B cell (primary cell): ENCODE data around the gene MAVS. TPM values are rescaled to one million over a fixed set of nuclear protein-coding genes. Genes with fewer than 3 reads are reported as not detected.

Experiments
- ATAC-seq: fragments of 200-7000 bp; cut with Tn5 transposase; one replicate; pipeline ENCODE4 v1.10.0; 2021; ENCODE audit warnings: low read depth, mild to moderate bottlenecking, moderate number of reproducible peaks, moderate library complexity
- CTCF ChIA-PET: fragments of 350-600 bp; sonication (Branson Sonifier 250); formaldehyde crosslinking; loops from one replicate; lab custom pipeline; 2021; ENCODE audit warnings: antibody characterized with exemption, inconsistent platforms; lab: Charles Lee
- POLR2A ChIA-PET: fragments of 350-600 bp; sonication (Branson Sonifier 250); formaldehyde crosslinking; loops from one replicate; lab custom pipeline; 2021; ENCODE audit warnings: antibody characterized with exemption; lab: Charles Lee
- DNase-seq: peaks from one replicate; pipeline ENCODE4 v3.0.0; 2013
- H2AFZ ChIP-seq: 2 replicates; pipeline ENCODE4 v1.6.1; 2012; ENCODE audit warnings: mild to moderate bottlenecking, low read depth, low read length; ENCODE audit not compliant: insufficient read depth, poor library complexity, severe bottlenecking
- H3K27ac ChIP-seq, 2 donors: 1 replicate in 1 of 2; 2 replicates in 1 of 2; pipeline ENCODE4 v1.5.1; 2012 to 2013; ENCODE audit warnings: low read length in 2 of 2, mild to moderate bottlenecking in 2 of 2, moderate library complexity in 1 of 2
- H3K27me3 ChIP-seq, 4 experiments: fragments of 200-600 bp in 1 of 4; sonication (generic) in 1 of 4; replicated peaks in 1 of 4; 1 replicate in 2 of 4; 2 replicates in 2 of 4; pipeline versions ENCODE4 v1.6.1 to v1.7.0; 2013 to 2016; ENCODE audit warnings: low read length in 3 of 4, mild to moderate bottlenecking in 2 of 4, mixed read lengths in 1 of 4, moderate library complexity in 1 of 4; ENCODE audit not compliant: insufficient read depth in 4 of 4, control insufficient read depth in 3 of 4; ENCODE audit errors: control extremely low read depth in 1 of 4
- H3K36me3 ChIP-seq, 2 experiments: replicated peaks in 1 of 2; 1 replicate in 1 of 2; 2 replicates in 1 of 2; pipeline versions ENCODE4 v1.6.1 to v1.7.1; 2013; ENCODE audit warnings: low read length in 1 of 2; ENCODE audit not compliant: insufficient read depth in 2 of 2, control insufficient read depth in 1 of 2; ENCODE audit errors: control extremely low read depth in 1 of 2, extremely low read depth in 1 of 2
- H3K4me1 ChIP-seq, 2 donors: fragments of 200-600 bp in 1 of 2; sonication (generic) in 1 of 2; 1 replicate in 1 of 2; 2 replicates in 1 of 2; pipeline versions ENCODE4 v1.5.1 to v1.6.1; 2013 to 2017; ENCODE audit warnings: low read length in 2 of 2; ENCODE audit not compliant: control insufficient read depth in 2 of 2, insufficient read depth in 2 of 2
- H3K4me2 ChIP-seq: replicated peaks from 2 replicates; pipeline ENCODE3; 2012; ENCODE audit warnings: mild to moderate bottlenecking, low read depth, low read length; ENCODE audit not compliant: poor library complexity, severe bottlenecking
- H3K4me3 ChIP-seq, 5 experiments: fragments of 200-600 bp in 1 of 5; sonication (generic) in 1 of 5; 1 replicate in 3 of 5; 2 replicates in 2 of 5; pipeline versions ENCODE4 v1.5.1 to v1.7.0; 2011 to 2016; ENCODE audit warnings: low read length in 4 of 5, mild to moderate bottlenecking in 4 of 5, low read depth in 2 of 5, control low read depth in 1 of 5, moderate library complexity in 1 of 5; ENCODE audit not compliant: insufficient read depth in 1 of 5; ENCODE audit errors: control extremely low read depth in 1 of 5, extremely low read depth in 1 of 5
- H3K79me2 ChIP-seq: fragments of 200-600 bp; sonication (generic); one replicate; pipeline ENCODE4 v1.6.0; 2016; ENCODE audit warnings: low read length; ENCODE audit not compliant: control insufficient read depth, insufficient read depth
- H3K9ac ChIP-seq: fragments of 200-600 bp; sonication (generic); 2 replicates; pipeline ENCODE4 v1.6.1; 2017; ENCODE audit warnings: mild to moderate bottlenecking, low read length, moderate library complexity
- H3K9me3 ChIP-seq, 3 donors: one replicate each; pipeline versions ENCODE4 v1.6.1 to v1.7.1; 2013; ENCODE audit warnings: low read length in 2 of 3; ENCODE audit not compliant: control insufficient read depth in 2 of 3, insufficient read depth in 1 of 3; ENCODE audit errors: control extremely low read depth in 1 of 3
- H4K20me1 ChIP-seq: 2 replicates; pipeline ENCODE4 v1.6.0; 2012; ENCODE audit warnings: mild to moderate bottlenecking, low read length; ENCODE audit not compliant: insufficient read depth, control insufficient read depth, poor library complexity, severe bottlenecking
- H3K27ac Mint-ChIP-seq: one replicate; pipeline ENCODE4 v1.8.0; 2021; ENCODE audit warnings: mixed read lengths
- H3K27me3 Mint-ChIP-seq: one replicate; pipeline ENCODE4 v1.8.0; 2021; ENCODE audit warnings: mixed read lengths
- H3K4me1 Mint-ChIP-seq: one replicate; pipeline ENCODE4 v1.8.0; 2021; ENCODE audit warnings: mixed read lengths
- H3K4me3 Mint-ChIP-seq: one replicate; pipeline ENCODE4 v1.8.0; 2021; ENCODE audit warnings: mixed read lengths
- H3K9me3 Mint-ChIP-seq: one replicate; pipeline ENCODE4 v1.8.0; 2022; ENCODE audit warnings: mixed read lengths; ENCODE audit not compliant: insufficient read depth
- EZH2 ChIP-seq: IDR thresholded peaks from 2 replicates; pipeline ENCODE4 v1.6.1; 2012; ENCODE audit warnings: borderline replicate concordance, low read depth, mild to moderate bottlenecking, moderate library complexity, low read length; ENCODE audit not compliant: insufficient read depth, poor library complexity, severe bottlenecking
- WGBS: methylation state at CpG from one replicate; pipeline ENCODE4 v1.1.5; 2013; ENCODE audit warnings: missing lambda C conversion rate; ENCODE audit not compliant: insufficient coverage; 5-methylcytosine and 5-hydroxymethylcytosine counted together
- intact Hi-C: fragments of 100-400 bp; cut with micrococcal nuclease; formaldehyde crosslinking; loops from one replicate; pipeline ENCODE4 v1.10.0; 2022
- polyA plus RNA-seq: library from polyadenylated mRNA; depleted of rRNA; stranded (reverse); fragments of >200 nt; gene quantifications from 2 replicates; pipeline ENCODE4 v1.2.3, GENCODE V29; 2012
- total RNA-seq, 2 donors: library from RNA; stranded (reverse); fragments of 120-200 nt in 1 of 2; gene quantifications; 1 replicate in 1 of 2; 2 replicates in 1 of 2; pipeline versions ENCODE4 v1.2.3 to v1.2.4, GENCODE V29; 2013 to 2022
- TF ChIP-seq, protein P1 (sequence below): fragments of 200-600 bp; IDR thresholded peaks from one replicate; pipeline ENCODE4 v1.8.0; 2022; ENCODE audit warnings: antibody characterized with exemption, mild to moderate bottlenecking

The MAVS gene
- total and polyA plus RNA-seq, 2 donors (not counting 1 experiment from before 2014, with no cell fraction given) = 17.2 to 52.2 TPM

DNA sequence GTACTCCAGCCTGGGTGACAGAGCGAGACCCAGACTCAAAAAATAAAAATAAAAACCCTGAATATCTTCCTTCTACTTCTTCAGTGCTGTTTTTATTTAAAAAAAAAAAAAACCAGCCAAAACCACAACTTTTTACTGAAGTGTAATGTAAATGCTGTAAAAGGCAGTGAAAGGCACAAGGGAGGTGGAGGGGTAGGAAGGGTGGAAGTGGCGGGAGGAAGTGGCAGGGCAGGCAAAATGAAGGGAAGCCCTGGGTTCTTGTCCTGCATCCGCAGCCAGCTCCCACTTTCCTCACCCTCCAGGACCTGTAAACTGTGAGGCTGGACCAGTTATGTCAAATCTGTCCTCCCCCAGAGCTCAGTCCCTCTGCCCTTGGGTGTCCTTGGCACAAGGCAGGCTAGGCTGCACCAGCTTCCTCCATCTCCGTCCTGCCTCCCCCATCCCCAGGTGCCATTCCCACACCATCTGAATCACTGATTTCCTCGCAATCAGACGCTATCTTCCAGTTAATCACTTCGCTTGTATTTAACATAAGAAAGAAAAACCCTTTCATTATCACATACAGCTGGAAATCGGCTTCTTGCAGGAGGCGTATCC, 28.8 kb downstream of the MAVS start:
- H4K20me1 ChIP-seq = peaks cover 17% of the 10 kb centered on the region
- peaks cover 0 to 22% of the 10 kb centered on the region in 2 experiments for H3K36me3 ChIP-seq
- DNase-seq (no peak), ATAC-seq (no peak)
- no peaks in the 10 kb centered on the region for H3K4me1 ChIP-seq
- Mint-ChIP-seq H3K4me3 (no peak overlapping the region), H3K27me3 (no peaks in the 10 kb centered on the region), H3K27ac (no peak overlapping the region), H3K4me1 (peaks cover 18% of the 10 kb centered on the region), H3K9me3 (no peaks in the 10 kb centered on the region)
- intact Hi-C loops = no loop called here
- H2AFZ ChIP-seq = no peak overlapping the region
- H3K4me3 ChIP-seq = no peak overlapping the region
- no peak overlapping the region for H3K4me2 ChIP-seq
- no peaks in the 10 kb centered on the region for H3K9me3 ChIP-seq
- no peak for TF ChIP-seq EZH2
- TF ChIP-seq, protein P1, sequence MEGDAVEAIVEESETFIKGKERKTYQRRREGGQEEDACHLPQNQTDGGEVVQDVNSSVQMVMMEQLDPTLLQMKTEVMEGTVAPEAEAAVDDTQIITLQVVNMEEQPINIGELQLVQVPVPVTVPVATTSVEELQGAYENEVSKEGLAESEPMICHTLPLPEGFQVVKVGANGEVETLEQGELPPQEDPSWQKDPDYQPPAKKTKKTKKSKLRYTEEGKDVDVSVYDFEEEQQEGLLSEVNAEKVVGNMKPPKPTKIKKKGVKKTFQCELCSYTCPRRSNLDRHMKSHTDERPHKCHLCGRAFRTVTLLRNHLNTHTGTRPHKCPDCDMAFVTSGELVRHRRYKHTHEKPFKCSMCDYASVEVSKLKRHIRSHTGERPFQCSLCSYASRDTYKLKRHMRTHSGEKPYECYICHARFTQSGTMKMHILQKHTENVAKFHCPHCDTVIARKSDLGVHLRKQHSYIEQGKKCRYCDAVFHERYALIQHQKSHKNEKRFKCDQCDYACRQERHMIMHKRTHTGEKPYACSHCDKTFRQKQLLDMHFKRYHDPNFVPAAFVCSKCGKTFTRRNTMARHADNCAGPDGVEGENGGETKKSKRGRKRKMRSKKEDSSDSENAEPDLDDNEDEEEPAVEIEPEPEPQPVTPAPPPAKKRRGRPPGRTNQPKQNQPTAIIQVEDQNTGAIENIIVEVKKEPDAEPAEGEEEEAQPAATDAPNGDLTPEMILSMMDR = no peak
- WGBS = 40% methylated on average over 1 of the region's 9 CpGs
- CTCF ChIA-PET = interaction anchor here (1.3 kb wide), 1 partner anchor 20 kb away, joined by 3 read pairs; no protein-coding TSS in a partner anchor
- H3K9ac ChIP-seq = no peak overlapping the region
- H3K27me3 ChIP-seq = no peaks in the 10 kb centered on the region
- peaks cover 18% of the 10 kb centered on the region for H3K79me2 ChIP-seq
- POLR2A ChIA-PET = interaction anchor here (0.6 to 0.7 kb wide), 2 partner anchors 55 to 56 kb away, joined by 3 to 5 read pairs; no protein-coding TSS in a partner anchor
- H3K27ac ChIP-seq = no peak overlapping the region

DNA sequence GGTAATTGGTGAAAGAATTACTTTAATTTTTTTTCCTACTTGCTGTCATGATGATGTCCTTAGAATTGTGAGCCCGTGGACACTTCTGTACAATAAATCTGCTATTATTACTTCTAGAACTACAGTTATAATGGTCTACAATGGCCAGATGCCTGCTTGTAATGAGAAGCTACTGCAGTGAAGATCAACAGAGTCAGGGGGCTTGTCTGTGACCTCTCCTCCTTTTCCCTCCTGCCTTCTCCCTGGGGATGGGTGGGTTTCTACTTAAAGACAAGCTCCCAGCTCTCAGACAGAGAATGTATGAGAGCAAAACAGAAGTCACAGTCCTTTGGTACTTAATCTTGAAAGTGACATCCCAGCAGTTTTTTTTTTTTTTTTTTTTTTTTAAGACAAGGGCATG, 29.4 kb downstream of the MAVS start:
- H3K27me3 Mint-ChIP-seq = no peaks in the 10 kb centered on the region
- no peaks in the 10 kb centered on the region for H3K9me3 Mint-ChIP-seq
- TF ChIP-seq, protein P1 = no peak
- TF ChIP-seq EZH2 = no peak
- no peaks in the 10 kb centered on the region for H3K27me3 ChIP-seq
- peaks cover 18% of the 10 kb centered on the region for H3K4me1 Mint-ChIP-seq
- H3K79me2 ChIP-seq = peaks cover 18% of the 10 kb centered on the region
- ChIA-PET POLR2A (interaction anchor here (0.6 to 0.7 kb wide), 2 partner anchors 55 to 57 kb away, joined by 3 to 5 read pairs; no protein-coding TSS in a partner anchor), CTCF (interaction anchor here (1.3 kb wide), 1 partner anchor 21 kb away, joined by 3 read pairs; no protein-coding TSS in a partner anchor)
- H3K4me3 Mint-ChIP-seq = no peak overlapping the region
- intact Hi-C loops = no loop called here
- H3K9me3 ChIP-seq = no peaks in the 10 kb centered on the region
- DNase-seq (no peak), ATAC-seq (no peak)
- H4K20me1 ChIP-seq = peaks cover 17% of the 10 kb centered on the region
- no peak overlapping the region for H3K4me2 ChIP-seq
- H2AFZ ChIP-seq = no peak overlapping the region
- no peak overlapping the region for H3K27ac Mint-ChIP-seq
- H3K27ac ChIP-seq = no peak overlapping the region
- no peaks in the 10 kb centered on the region for H3K4me1 ChIP-seq
- peaks cover 0 to 21% of the 10 kb centered on the region in 2 experiments for H3K36me3 ChIP-seq
- no peak overlapping the region for H3K9ac ChIP-seq
- no CpG with 5 or more reads among the region's 1 CpG for WGBS
- no peak overlapping the region for H3K4me3 ChIP-seq
